Measurements from ENCODE around the gene SEMA5B. TPM values are rescaled to one million over a fixed set of nuclear protein-coding genes. Genes with fewer than 3 reads are reported as not detected.

The SEMA5B gene
- total and polyA plus RNA-seq, 3 donors from 2014 or later: 0.68 to 2.0 (median 1.3) TPM

DNA sequence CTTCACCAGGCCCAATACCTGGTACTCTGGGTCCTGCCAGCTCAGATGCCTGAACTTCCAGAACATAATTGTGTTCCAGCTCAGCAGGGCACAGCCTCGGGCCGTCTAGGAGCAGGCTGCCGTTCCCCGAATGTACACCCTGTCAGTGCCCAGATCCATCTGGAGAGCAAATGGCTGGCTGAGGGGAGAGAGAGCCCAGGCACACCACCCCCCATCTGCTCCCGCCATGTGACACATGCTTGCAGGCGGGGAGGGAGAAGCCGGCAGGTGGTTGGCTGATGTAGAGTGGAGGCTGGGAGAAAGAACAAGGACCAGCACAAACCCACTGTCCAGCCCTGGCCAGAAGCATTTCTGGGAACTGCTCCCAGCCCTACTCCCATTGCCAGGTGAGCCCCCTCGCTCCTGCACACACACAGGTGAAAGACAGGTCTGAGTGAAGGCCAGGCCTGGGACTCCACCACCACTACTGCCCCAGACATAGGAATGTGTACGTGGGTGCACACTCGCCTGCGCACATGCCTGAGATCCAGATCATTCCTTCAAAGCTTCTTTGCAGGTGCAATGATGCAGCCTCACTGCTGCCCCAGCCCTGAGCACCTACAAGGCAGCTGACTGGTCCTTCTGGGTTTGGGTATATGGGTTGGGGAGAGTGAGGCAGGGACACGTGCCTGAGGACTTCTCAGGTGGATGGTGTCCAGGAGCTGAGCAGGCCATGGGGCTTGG is 53.5 kb downstream of the SEMA5B start:
- no peaks in the 10 kb centered on the region for H3K27me3 ChIP-seq
- TF ChIP-seq, protein P1, sequence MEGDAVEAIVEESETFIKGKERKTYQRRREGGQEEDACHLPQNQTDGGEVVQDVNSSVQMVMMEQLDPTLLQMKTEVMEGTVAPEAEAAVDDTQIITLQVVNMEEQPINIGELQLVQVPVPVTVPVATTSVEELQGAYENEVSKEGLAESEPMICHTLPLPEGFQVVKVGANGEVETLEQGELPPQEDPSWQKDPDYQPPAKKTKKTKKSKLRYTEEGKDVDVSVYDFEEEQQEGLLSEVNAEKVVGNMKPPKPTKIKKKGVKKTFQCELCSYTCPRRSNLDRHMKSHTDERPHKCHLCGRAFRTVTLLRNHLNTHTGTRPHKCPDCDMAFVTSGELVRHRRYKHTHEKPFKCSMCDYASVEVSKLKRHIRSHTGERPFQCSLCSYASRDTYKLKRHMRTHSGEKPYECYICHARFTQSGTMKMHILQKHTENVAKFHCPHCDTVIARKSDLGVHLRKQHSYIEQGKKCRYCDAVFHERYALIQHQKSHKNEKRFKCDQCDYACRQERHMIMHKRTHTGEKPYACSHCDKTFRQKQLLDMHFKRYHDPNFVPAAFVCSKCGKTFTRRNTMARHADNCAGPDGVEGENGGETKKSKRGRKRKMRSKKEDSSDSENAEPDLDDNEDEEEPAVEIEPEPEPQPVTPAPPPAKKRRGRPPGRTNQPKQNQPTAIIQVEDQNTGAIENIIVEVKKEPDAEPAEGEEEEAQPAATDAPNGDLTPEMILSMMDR (IDR thresholded peaks at IDR 0.05): no peak
- no peak for TF ChIP-seq POLR2A (IDR thresholded peaks at IDR 0.05)
- intact Hi-C loops (cut with DNase I; ENCODE audit: low total_unique reads): no loop called here
- WGBS, 2 donors: 90 to 91% methylated on average over 12 of the region's 12 CpGs
- H3K36me3 ChIP-seq (ENCODE audit: low read depth, missing control alignments): no peaks in the 10 kb centered on the region
- no peak overlapping the region for H3K27ac ChIP-seq
- no peaks in the 10 kb centered on the region for H3K9me3 ChIP-seq
- DNase-seq: no peak
- H3K4me3 ChIP-seq: no peak overlapping the region
- peaks cover 3% of the 10 kb centered on the region for H3K4me1 ChIP-seq

- H3K9me3 ChIP-seq: no peaks in the 10 kb centered on the region
- H3K4me3 ChIP-seq: no peak overlapping the region
- H3K27me3 ChIP-seq: no peaks in the 10 kb centered on the region
- 100% methylated on average over 1 of the region's 1 CpG for WGBS, 2 donors
- peaks cover 3% of the 10 kb centered on the region for H3K4me1 ChIP-seq
- TF ChIP-seq, protein P1 (IDR thresholded peaks at IDR 0.05): no peak
- TF ChIP-seq POLR2A (IDR thresholded peaks at IDR 0.05): no peak
- H3K36me3 ChIP-seq (ENCODE audit: low read depth, missing control alignments): no peaks in the 10 kb centered on the region
- intact Hi-C loops (cut with DNase I; ENCODE audit: low total_unique reads): no loop called here
- DNase-seq: no peak
- H3K27ac ChIP-seq: no peak overlapping the region
Measured at GRCh38 chr3:122972141-122972540, 55.4 kb downstream of the SEMA5B start.

- Histone ChIP-seq H3K9me3 (no peaks in the 10 kb centered on the region), H3K36me3 (ENCODE audit: low read depth, missing control alignments) (no peaks in the 10 kb centered on the region), H3K27ac (no peak overlapping the region), H3K27me3 (no peaks in the 10 kb centered on the region), H3K4me3 (no peak overlapping the region), H3K4me1 (peaks cover 3% of the 10 kb centered on the region)
- intact Hi-C loops (cut with DNase I; ENCODE audit: low total_unique reads): no loop called here
- WGBS, 2 donors: 41 to 59% methylated on average over 10 of the region's 10 CpGs
- TF ChIP-seq, protein P1 (IDR thresholded peaks at IDR 0.05): no peak
- no peak for TF ChIP-seq POLR2A (IDR thresholded peaks at IDR 0.05)
- peak; percentile 29 for DNase-seq
Measured at GRCh38 chr3:122969585-122970469, 57.7 kb downstream of the SEMA5B start.

DNA sequence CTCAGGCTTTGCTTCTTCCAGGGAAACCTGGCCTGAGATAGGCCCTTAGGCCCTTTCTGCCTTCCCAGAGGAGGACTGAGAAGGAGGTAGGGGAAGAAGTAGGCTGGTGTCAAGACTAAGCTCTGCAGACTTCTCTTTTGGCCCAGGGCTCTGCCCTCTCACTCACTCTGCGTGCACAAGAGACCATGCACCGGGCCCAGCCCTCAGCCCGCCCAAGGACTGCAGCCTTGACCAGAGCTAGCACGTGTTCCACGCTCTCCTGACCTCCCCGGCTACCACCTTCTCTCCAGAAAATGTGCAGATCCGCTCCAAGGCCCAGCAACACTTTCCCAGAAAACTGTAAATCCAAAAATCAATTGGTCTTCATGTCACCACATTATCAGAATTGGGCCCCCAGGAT is 59.8 kb downstream of the SEMA5B start:
- Histone ChIP-seq H3K36me3 (ENCODE audit: low read depth, missing control alignments) (no peaks in the 10 kb centered on the region), H3K27me3 (no peaks in the 10 kb centered on the region), H3K27ac (no peak overlapping the region), H3K4me1 (peaks cover 3% of the 10 kb centered on the region), H3K4me3 (no peak overlapping the region), H3K9me3 (no peaks in the 10 kb centered on the region)
- intact Hi-C loops (cut with DNase I; ENCODE audit: low total_unique reads): no loop called here
- DNase-seq: no peak
- no peak for TF ChIP-seq POLR2A (IDR thresholded peaks at IDR 0.05)
- TF ChIP-seq, protein P1 (IDR thresholded peaks at IDR 0.05): no peak
- WGBS, 2 donors: 93 to 96% methylated on average over 6 to 7 of the region's 7 CpGs
